Transverse colon (tissue), 3 donors: ENCODE measurements around the gene PCDH17.

ENCODE experiments used
- POLR2A ChIP-seq: fragments of 450-650 bp; IDR thresholded peaks from one replicate; pipeline ENCODE4 v1.6.1; 2016; ENCODE audit warnings: antibody characterized with exemption, mild to moderate bottlenecking, moderate library complexity
- TF ChIP-seq, protein P1 (sequence below), 5 experiments: fragments of 200-600 bp in 3 of 5; fragments of 450-650 bp in 2 of 5; sonication (generic) in 3 of 5; IDR thresholded peaks; 1 replicate in 2 of 5; 2 replicates in 3 of 5; pipeline ENCODE4 v1.5.1; 2016 to 2017; ENCODE audit warnings: antibody characterized with exemption in 5 of 5, inconsistent platforms in 3 of 5, mild to moderate bottlenecking in 2 of 5, moderate library complexity in 1 of 5

DNA sequence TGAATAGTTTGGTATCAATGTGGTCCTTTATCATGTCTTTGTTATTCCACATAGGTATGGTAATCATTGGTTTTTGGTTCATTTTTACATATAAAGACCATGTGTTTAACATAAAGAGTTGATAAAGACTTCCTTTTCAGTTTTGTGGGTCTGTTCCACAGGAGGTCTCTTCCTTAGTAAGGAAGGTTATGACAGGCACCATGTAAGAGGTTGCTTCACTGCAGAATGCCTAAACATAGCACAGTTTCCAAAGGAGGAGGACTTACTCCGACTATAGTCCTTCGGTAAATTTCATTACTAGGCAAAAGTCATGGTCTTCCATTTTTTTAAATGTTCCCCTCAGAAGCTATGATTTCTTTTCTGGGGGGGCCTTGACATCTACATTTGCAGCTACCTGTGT is 27.1 kb upstream of the PCDH17 start:
- TF ChIP-seq, protein P1, sequence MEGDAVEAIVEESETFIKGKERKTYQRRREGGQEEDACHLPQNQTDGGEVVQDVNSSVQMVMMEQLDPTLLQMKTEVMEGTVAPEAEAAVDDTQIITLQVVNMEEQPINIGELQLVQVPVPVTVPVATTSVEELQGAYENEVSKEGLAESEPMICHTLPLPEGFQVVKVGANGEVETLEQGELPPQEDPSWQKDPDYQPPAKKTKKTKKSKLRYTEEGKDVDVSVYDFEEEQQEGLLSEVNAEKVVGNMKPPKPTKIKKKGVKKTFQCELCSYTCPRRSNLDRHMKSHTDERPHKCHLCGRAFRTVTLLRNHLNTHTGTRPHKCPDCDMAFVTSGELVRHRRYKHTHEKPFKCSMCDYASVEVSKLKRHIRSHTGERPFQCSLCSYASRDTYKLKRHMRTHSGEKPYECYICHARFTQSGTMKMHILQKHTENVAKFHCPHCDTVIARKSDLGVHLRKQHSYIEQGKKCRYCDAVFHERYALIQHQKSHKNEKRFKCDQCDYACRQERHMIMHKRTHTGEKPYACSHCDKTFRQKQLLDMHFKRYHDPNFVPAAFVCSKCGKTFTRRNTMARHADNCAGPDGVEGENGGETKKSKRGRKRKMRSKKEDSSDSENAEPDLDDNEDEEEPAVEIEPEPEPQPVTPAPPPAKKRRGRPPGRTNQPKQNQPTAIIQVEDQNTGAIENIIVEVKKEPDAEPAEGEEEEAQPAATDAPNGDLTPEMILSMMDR (IDR thresholded peaks at IDR 0.05) = no peak
- TF ChIP-seq POLR2A = no peak
